ENCODE results near the gene ITGB1BP1.

ITGB1BP1 gene

DNA sequence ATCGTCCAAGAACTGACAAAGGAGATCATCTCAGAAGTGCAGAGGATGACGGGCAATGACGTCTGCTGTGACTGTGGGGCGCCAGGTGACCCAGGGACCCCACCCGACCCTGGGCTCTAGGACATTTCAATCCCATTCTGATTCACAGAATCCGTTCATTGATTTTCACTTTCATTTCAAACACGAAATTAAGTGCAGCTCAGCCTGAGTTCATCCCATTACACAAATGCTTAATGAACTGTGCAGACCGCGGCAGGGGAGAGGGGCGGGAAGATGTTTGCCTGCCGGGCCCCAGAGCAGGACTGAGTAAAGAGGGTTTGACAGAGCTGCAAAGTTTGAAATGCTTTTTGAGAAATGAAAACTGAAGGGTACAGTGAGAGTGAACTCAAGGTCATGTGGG is 67.1 kb downstream of the ITGB1BP1 start:
- DNase-seq: no peak
- Mint-ChIP-seq H3K9me3 (no peaks in the 10 kb centered on the region), H3K36me3 (ENCODE audit: low read depth) (peaks cover 81% of the 10 kb centered on the region), H3K4me3 (no peak overlapping the region), H3K27me3 (ENCODE audit: low read depth, poor library complexity) (peaks cover 7% of the 10 kb centered on the region), H3K4me1 (peaks cover 9% of the 10 kb centered on the region), H3K27ac (no peak overlapping the region)
- TF ChIP-seq, protein P1, sequence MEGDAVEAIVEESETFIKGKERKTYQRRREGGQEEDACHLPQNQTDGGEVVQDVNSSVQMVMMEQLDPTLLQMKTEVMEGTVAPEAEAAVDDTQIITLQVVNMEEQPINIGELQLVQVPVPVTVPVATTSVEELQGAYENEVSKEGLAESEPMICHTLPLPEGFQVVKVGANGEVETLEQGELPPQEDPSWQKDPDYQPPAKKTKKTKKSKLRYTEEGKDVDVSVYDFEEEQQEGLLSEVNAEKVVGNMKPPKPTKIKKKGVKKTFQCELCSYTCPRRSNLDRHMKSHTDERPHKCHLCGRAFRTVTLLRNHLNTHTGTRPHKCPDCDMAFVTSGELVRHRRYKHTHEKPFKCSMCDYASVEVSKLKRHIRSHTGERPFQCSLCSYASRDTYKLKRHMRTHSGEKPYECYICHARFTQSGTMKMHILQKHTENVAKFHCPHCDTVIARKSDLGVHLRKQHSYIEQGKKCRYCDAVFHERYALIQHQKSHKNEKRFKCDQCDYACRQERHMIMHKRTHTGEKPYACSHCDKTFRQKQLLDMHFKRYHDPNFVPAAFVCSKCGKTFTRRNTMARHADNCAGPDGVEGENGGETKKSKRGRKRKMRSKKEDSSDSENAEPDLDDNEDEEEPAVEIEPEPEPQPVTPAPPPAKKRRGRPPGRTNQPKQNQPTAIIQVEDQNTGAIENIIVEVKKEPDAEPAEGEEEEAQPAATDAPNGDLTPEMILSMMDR (IDR thresholded peaks at IDR 0.05): no peak

DNA sequence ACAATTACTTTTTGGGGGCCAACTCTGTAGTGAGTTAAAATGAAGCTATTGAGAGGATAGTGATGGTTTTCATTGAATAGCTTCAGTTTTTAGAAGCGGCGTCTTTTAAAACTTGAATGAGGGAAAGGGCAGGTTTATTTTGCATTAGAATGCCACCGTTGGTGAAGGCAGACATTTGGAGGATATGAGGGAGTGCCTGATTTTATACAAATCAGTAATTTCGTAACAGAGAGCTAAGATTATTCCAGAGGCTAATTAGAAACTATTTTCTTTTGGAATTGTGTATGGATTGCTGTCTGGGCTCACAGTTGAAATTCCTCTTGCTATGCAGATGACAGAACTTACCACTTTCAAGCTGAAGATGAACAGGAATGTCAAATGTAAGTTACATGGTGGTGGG is 67.6 kb downstream of the ITGB1BP1 start:
- H3K27me3 Mint-ChIP-seq (ENCODE audit: low read depth, poor library complexity): peaks cover 7% of the 10 kb centered on the region
- TF ChIP-seq, protein P1 (IDR thresholded peaks at IDR 0.05): no peak
- DNase-seq: no peak
- peaks cover 9% of the 10 kb centered on the region for H3K4me1 Mint-ChIP-seq
- H3K27ac Mint-ChIP-seq: no peak overlapping the region
- no peaks in the 10 kb centered on the region for H3K9me3 Mint-ChIP-seq
- peaks cover 80% of the 10 kb centered on the region for H3K36me3 Mint-ChIP-seq (ENCODE audit: low read depth)
- H3K4me3 Mint-ChIP-seq: no peak overlapping the region

DNA sequence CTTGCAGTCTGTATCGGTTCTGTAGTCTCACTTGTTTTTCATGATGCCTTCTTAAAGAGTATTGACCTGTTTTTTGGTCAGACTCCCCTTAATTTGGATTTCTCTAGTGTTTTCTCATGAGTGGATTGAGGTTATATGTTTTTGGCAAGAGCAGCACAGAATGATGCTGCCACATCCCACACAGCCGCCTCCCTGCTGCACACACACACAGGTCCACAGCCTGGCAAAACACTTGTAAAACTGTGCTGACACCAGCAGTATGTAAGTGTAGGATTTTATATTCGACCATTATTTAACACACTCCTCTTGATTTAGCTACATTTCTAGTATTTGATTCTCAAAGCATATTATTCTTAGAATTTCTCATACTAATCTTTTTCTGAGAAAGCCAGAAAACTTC is 68.1 kb downstream of the ITGB1BP1 start:
- Mint-ChIP-seq H3K4me3 (no peak overlapping the region), H3K27ac (no peak overlapping the region), H3K9me3 (no peaks in the 10 kb centered on the region), H3K4me1 (peaks cover 9% of the 10 kb centered on the region), H3K27me3 (ENCODE audit: low read depth, poor library complexity) (peaks cover 7% of the 10 kb centered on the region), H3K36me3 (ENCODE audit: low read depth) (peaks cover 81% of the 10 kb centered on the region)
- TF ChIP-seq, protein P1 (IDR thresholded peaks at IDR 0.05): no peak
- DNase-seq: no peak

DNA sequence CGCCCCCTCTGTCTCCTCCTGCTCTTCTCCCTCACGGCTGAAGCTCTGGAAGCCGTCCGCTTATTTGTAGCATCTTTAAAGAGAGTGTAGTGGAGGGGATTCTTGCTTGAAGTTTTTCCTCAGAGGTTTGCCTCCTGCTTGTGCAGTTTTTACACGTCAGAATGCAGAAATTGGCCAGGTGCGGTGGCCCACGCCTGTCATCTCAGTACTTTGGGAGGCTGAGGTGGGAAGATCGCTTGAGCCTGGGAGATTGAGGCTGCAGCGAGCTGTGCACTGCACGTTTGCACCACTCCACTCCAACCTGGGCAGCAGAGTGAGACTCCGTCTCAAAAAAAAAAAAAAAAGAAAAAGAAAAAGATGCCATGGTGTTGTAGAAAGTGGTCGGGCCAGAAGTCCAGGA is 69.0 kb downstream of the ITGB1BP1 start:
- no peak for DNase-seq
- H3K27ac Mint-ChIP-seq: no peak overlapping the region
- peaks cover 78% of the 10 kb centered on the region for H3K36me3 Mint-ChIP-seq (ENCODE audit: low read depth)
- H3K9me3 Mint-ChIP-seq: no peaks in the 10 kb centered on the region
- H3K27me3 Mint-ChIP-seq (ENCODE audit: low read depth, poor library complexity): peaks cover 7% of the 10 kb centered on the region
- TF ChIP-seq, protein P1 (IDR thresholded peaks at IDR 0.05): no peak
- no peak overlapping the region for H3K4me3 Mint-ChIP-seq
- H3K4me1 Mint-ChIP-seq: peaks cover 9% of the 10 kb centered on the region
